HepG2 (cell line): Measurements from ENCODE around the gene MGST2. TPM values are rescaled to one million over a fixed set of nuclear protein-coding genes. Genes with fewer than 3 reads are reported as not detected.

Source experiments
- ATF1 ChIP-seq: IDR thresholded peaks from 2 replicates; pipeline ENCODE4 v1.6.1; 2016; ENCODE audit warnings: mild to moderate bottlenecking, control low read depth
- ELF3 ChIP-seq: IDR thresholded peaks from 2 replicates; pipeline ENCODE4 v1.6.1; 2016; ENCODE audit warnings: missing genetic modification reagents, missing compliant biosample characterization
- GABPA ChIP-seq, 2 experiments: IDR thresholded peaks; 2 replicates each; pipeline ENCODE4 v1.6.1; 2011 to 2016; ENCODE audit warnings: low read depth in 2 of 2, low read length in 1 of 2, missing biosample characterization in 1 of 2, missing genetic modification characterization in 1 of 2
- HDAC2 ChIP-seq: sonication (generic); formaldehyde crosslinking; IDR thresholded peaks from 2 replicates; pipeline ENCODE4 v1.4.0; 2020; ENCODE audit warnings: missing genetic modification reagents
- HNF4A ChIP-seq: sonication (generic); formaldehyde crosslinking; IDR thresholded peaks from 2 replicates; pipeline ENCODE4 v1.4.0; 2020; ENCODE audit warnings: missing genetic modification reagents
- HNRNPL ChIP-seq: fragments of 200-400 bp; formaldehyde crosslinking; IDR thresholded peaks from 2 replicates; pipeline ENCODE4 v1.6.1; 2017; ENCODE audit warnings: mild to moderate bottlenecking, low read depth, low read length
- HOXA9 ChIP-seq: sonication (generic); formaldehyde crosslinking; IDR thresholded peaks from 2 replicates; pipeline ENCODE4 v1.8.1; 2022; ENCODE audit warnings: missing genetic modification reagents, mild to moderate bottlenecking, moderate library complexity, borderline replicate concordance
- NCOA2 ChIP-seq: sonication (generic); formaldehyde crosslinking; IDR thresholded peaks from 2 replicates; pipeline ENCODE4 v1.8.0; 2022; ENCODE audit warnings: inconsistent platforms
- ZGPAT ChIP-seq: IDR thresholded peaks from 2 replicates; pipeline ENCODE4 v1.6.1; 2016; ENCODE audit warnings: mild to moderate bottlenecking
- ZNF503 ChIP-seq: sonication (generic); formaldehyde crosslinking; IDR thresholded peaks from 2 replicates; pipeline ENCODE4 v1.4.0; 2020; ENCODE audit warnings: missing genetic modification reagents
- ZNF607 ChIP-seq: sonication (generic); formaldehyde crosslinking; IDR thresholded peaks from 2 replicates; pipeline ENCODE4 v1.5.1; 2020; ENCODE audit warnings: missing genetic modification reagents, mild to moderate bottlenecking, borderline replicate concordance
- ZNF792 ChIP-seq: IDR thresholded peaks from 2 replicates; pipeline ENCODE4 v1.6.1; 2016
- polyA plus RNA-seq, 8 experiments: library from polyadenylated mRNA; depleted of rRNA in 3 of 8; stranded (reverse) in 7 of 8; unstranded in 1 of 8; fragments of >200 nt; fragmentation: Illumina TruSeq in 4 of 8; extraction: Trizol in 4 of 8; gene quantifications; 2 replicates each; pipeline versions ENCODE4 v1.2.1 to v1.2.3, GENCODE V29; 2011 to 2016; ENCODE audit warnings: low read depth in 4 of 8, missing spikeins in 1 of 8, mixed read lengths in 1 of 8; ENCODE audit not compliant: insufficient read depth in 1 of 8
- total RNA-seq, 5 experiments: library from RNA; depleted of rRNA; stranded (reverse); fragments of >200 nt; fragmentation: Illumina TruSeq; extraction: Trizol; gene quantifications; 2 replicates each; pipeline ENCODE4 v1.2.3, GENCODE V29; 2016; ENCODE audit warnings: low read depth in 1 of 5
- TF ChIP-seq, protein P1 (sequence below): sonication (generic); formaldehyde crosslinking; conservative IDR thresholded peaks from 2 replicates; pipeline ENCODE4 v1.4.0; 2020; ENCODE audit warnings: missing genetic modification reagents

Gene MGST2
- total and polyA plus RNA-seq, 2 of the 13 experiments (the other 11 are each of a cell fraction or from before 2014, with no cell fraction given) = 205 to 416 TPM

DNA sequence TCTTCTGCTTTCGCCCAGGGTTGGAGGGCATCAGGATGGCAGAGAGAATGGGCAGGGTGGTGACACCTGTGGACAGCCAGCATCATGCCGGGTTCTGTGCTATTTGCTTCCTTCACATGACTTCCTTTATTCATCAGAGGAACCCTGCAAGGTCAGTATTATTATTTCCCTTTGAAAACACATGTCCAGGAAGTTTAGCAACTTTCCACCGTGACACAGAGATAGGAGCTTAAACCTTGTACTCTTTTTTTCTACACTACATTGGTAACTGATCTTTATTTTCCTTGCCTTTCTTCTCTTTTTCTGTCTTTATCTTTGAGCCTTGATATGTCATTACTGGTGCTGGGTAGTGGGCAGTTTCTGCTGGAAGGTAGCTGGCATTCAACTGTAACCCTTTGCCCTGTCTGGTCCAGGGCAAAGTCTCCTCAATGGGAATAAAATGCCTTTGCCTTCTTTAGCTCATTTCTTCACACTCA lies 5.0 kb upstream of the MGST2 start (continued):
- peak; percentile 96 for TF ChIP-seq ELF3 (CRISPR knock-in tag)
- peak; percentile 47; the same call in 1 of the 2 replicates for TF ChIP-seq ATF1 (CRISPR knock-in tag)
- peak; percentile 92 for TF ChIP-seq NCOA2 (CRISPR knock-in tag)
- peak; percentile 70 for TF ChIP-seq ZGPAT (CRISPR knock-in tag)
- peak; percentile 66; the same call in 1 of the 2 replicates for TF ChIP-seq HNRNPL
- peak; percentile 65; the same call in 1 of the 2 replicates for TF ChIP-seq ZNF792
- TF ChIP-seq GABPA (IDR thresholded peaks at IDR 0.05; ENCODE audit: low read depth, low read length) = no peak
- peak; percentile 57; the same call in 1 of the 2 replicates for TF ChIP-seq GABPA (CRISPR knock-in tag; IDR thresholded peaks at IDR 0.05; ENCODE audit: low read depth)
- TF ChIP-seq, protein P1, sequence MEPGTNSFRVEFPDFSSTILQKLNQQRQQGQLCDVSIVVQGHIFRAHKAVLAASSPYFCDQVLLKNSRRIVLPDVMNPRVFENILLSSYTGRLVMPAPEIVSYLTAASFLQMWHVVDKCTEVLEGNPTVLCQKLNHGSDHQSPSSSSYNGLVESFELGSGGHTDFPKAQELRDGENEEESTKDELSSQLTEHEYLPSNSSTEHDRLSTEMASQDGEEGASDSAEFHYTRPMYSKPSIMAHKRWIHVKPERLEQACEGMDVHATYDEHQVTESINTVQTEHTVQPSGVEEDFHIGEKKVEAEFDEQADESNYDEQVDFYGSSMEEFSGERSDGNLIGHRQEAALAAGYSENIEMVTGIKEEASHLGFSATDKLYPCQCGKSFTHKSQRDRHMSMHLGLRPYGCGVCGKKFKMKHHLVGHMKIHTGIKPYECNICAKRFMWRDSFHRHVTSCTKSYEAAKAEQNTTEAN (CRISPR knock-in tag) = peak; percentile 74
- peak; percentile 59; the same call in 1 of the 2 replicates for TF ChIP-seq ZNF607
- TF ChIP-seq ZNF503 = peak; percentile 71; the same call in 1 of the 2 replicates
- TF ChIP-seq HNF4A (CRISPR knock-in tag) = peak; percentile 86
- no peak for TF ChIP-seq HOXA9 (CRISPR knock-in tag)
- TF ChIP-seq HDAC2 (CRISPR knock-in tag) = peak; percentile 63
